Stomach (tissue), 9 donors: ENCODE data around the gene SPINK4. TPM values are rescaled to one million over a fixed set of nuclear protein-coding genes. Genes with fewer than 3 reads are reported as not detected.

Experiments
- DNase-seq, 2 donors: peaks; one replicate each; pipeline versions ENCODE4 v3.0.0 to v3.0.0-alpha.2; 2013 to 2019
- H3K27ac ChIP-seq, 5 donors: fragments of 200-600 bp in 4 of 5; sonication (generic) in 4 of 5; one replicate each; pipeline ENCODE4 v1.5.1; 2013 to 2019; ENCODE audit warnings: mild to moderate bottlenecking in 1 of 5, moderate library complexity in 1 of 5
- H3K27me3 ChIP-seq, 3 donors: fragments of 200-600 bp; sonication (generic); one replicate each; pipeline ENCODE4 v1.5.1; 2017 to 2019; ENCODE audit warnings: mixed run types in 1 of 3
- H3K36me3 ChIP-seq, 4 donors: fragments of 200-600 bp; sonication (generic); 1 replicate in 3 of 4; 2 replicates in 1 of 4; pipeline ENCODE4 v1.5.1; 2016 to 2019
- H3K4me1 ChIP-seq, 4 donors: fragments of 200-600 bp; sonication (generic); one replicate each; pipeline ENCODE4 v1.5.1; 2016 to 2019
- H3K4me3 ChIP-seq, 4 donors: fragments of 200-600 bp; sonication (generic) in 3 of 4; one replicate each; pipeline ENCODE4 v1.5.1; 2016 to 2019; ENCODE audit warnings: mild to moderate bottlenecking in 1 of 4
- H3K9me3 ChIP-seq, 4 donors: fragments of 200-600 bp; sonication (generic); one replicate each; pipeline ENCODE4 v1.5.1; 2016 to 2019
- CTCF ChIP-seq, 7 experiments: fragments of 450-650 bp in 4 of 7; fragments of 200-600 bp in 3 of 7; sonication (generic) in 3 of 7; IDR thresholded peaks; one replicate each; pipeline ENCODE4 v1.5.1; 2016 to 2019; ENCODE audit warnings: antibody characterized with exemption in 7 of 7, control low read depth in 2 of 7, mild to moderate bottlenecking in 1 of 7
- EP300 ChIP-seq: sonication (generic); formaldehyde crosslinking; IDR thresholded peaks from one replicate; pipeline ENCODE4 v1.6.1; 2017; ENCODE audit warnings: antibody characterized with exemption
- POLR2A ChIP-seq, 4 donors: fragments of 450-650 bp; IDR thresholded peaks; one replicate each; pipeline ENCODE4 v1.6.1; 2016; ENCODE audit warnings: antibody characterized with exemption in 4 of 4, control low read depth in 2 of 4, mild to moderate bottlenecking in 1 of 4, moderate library complexity in 1 of 4
- POLR2AphosphoS5 ChIP-seq, 3 donors: sonication (generic); formaldehyde crosslinking; IDR thresholded peaks; one replicate each; pipeline ENCODE4 v1.6.1; 2016; ENCODE audit warnings: antibody characterized with exemption in 3 of 3
- WGBS, 5 donors: extraction: QIAGEN DNeasy Blood & Tissue Kit in 3 of 5; methylation state at CpG; one replicate each; pipeline versions ENCODE4 v1.1.5 to v1.1.7; 2013 to 2018; 5-methylcytosine and 5-hydroxymethylcytosine counted together
- intact Hi-C: fragments of 100-400 bp; cut with DNase I; formaldehyde crosslinking; loops from one replicate; pipeline ENCODE4 v1.15.1; 2023; ENCODE audit warnings: low total_unique reads
- polyA plus RNA-seq, 3 donors: library from polyadenylated mRNA; stranded (reverse); fragments of 200-250 nt; gene quantifications; one replicate each; pipeline ENCODE4 v1.2.3, GENCODE V29; 2013
- total RNA-seq, 5 donors: library from RNA; depleted of rRNA; stranded (reverse); fragments of >200 nt; gene quantifications; one replicate each; pipeline versions ENCODE4 v1.1.0 to v1.2.3, GENCODE V29; 2014 to 2016
- donor health status: healthy with polysubstance abuse.
- donor health status: Bipolar disorder and iron deficiency.
- donor health status: healthy.

The SPINK4 gene
- total and polyA plus RNA-seq, 8 donors = 2.1 to 29.5 (median 19.1) TPM; not detected in 5

GRCh38 chr9:33290247-33291030, 50.5 kb downstream of the SPINK4 start, which contains the start of gene NFX1:
TSS of gene NFX1 (plus strand) at chr9:33290516. CDS start at chr9:33290573, 57 bp downstream.
- peaks cover 27 to 75% (median 62%) of the 10 kb centered on the region in 4 donors for H3K4me1 ChIP-seq
- TF ChIP-seq EP300 (peak; percentile 3), POLR2A (IDR thresholded peaks at IDR 0.05) (peak in 2 of 4 donors; percentile 91 to 95), POLR2AphosphoS5 (IDR thresholded peaks at IDR 0.05) (peak; percentile 98 to 100 (median 99)), CTCF (IDR thresholded peaks at IDR 0.05) (peak in 1 of 7 experiments; percentile 9)
- intact Hi-C loops = no loop called here

GRCh38 chr9:33291031-33291397, 51.0 kb downstream of the SPINK4 start:
- Histone ChIP-seq H3K36me3 (peaks cover 6 to 42% (median 34%) of the 10 kb centered on the region in 4 donors), H3K27me3 (no peaks in the 10 kb centered on the region), H3K27ac (peak overlapping the region; percentile 93 to 99 (median 98)), H3K4me3 (peak overlapping the region; percentile 61 to 84 (median 76)), H3K4me1 (peaks cover 32 to 81% (median 66%) of the 10 kb centered on the region in 4 donors), H3K9me3 (no peaks in the 10 kb centered on the region)
- DNase-seq = no peak
- no peak for TF ChIP-seq POLR2AphosphoS5 (IDR thresholded peaks at IDR 0.05)
- no peak for TF ChIP-seq EP300
- no peak for TF ChIP-seq POLR2A (IDR thresholded peaks at IDR 0.05)
- TF ChIP-seq CTCF (IDR thresholded peaks at IDR 0.05) = no peak
- WGBS, 5 donors = 7 to 17% (median 12%) methylated on average over 7 of the region's 7 CpGs
- intact Hi-C loops = no loop called here

More at GRCh38 chr9:33290247-33291030, 50.5 kb downstream of the SPINK4 start, which contains the start of gene NFX1:
- Histone ChIP-seq H3K36me3 (peaks cover 6 to 41% (median 33%) of the 10 kb centered on the region in 4 donors), H3K27ac (peak within 1 kb of the TSS; percentile 93 to 99 (median 98)), H3K27me3 (no peaks in the 10 kb centered on the region), H3K4me3 (peak within 1 kb of the TSS; percentile 61 to 84 (median 76)), H3K9me3 (no peaks in the 10 kb centered on the region)
- WGBS, 5 donors = 0% methylated on average over 27 to 63 of the region's 63 CpGs
- DNase-seq = peak; percentile 99 to 100

- H3K36me3 ChIP-seq = peaks cover 6 to 50% (median 43%) of the 10 kb centered on the region in 4 donors
- peaks cover 41 to 84% (median 72%) of the 10 kb centered on the region in 4 donors for H3K4me1 ChIP-seq
- H3K9me3 ChIP-seq = no peaks in the 10 kb centered on the region
- no peak for DNase-seq
- 73 to 85% (median 81%) methylated on average over 5 of the region's 5 CpGs for WGBS, 5 donors
- H3K27ac ChIP-seq = peak overlapping the region in 4 of 5 donors; percentile 94 to 99 (median 98)
- H3K27me3 ChIP-seq = no peaks in the 10 kb centered on the region
- H3K4me3 ChIP-seq = peak overlapping the region in 2 of 4 donors; percentile 68 to 84
- TF ChIP-seq POLR2A (IDR thresholded peaks at IDR 0.05) (no peak), POLR2AphosphoS5 (IDR thresholded peaks at IDR 0.05) (no peak), EP300 (no peak), CTCF (IDR thresholded peaks at IDR 0.05) (no peak)
- intact Hi-C loops = no loop called here
Measured at GRCh38 chr9:33291901-33292300, 51.9 kb downstream of the SPINK4 start.

- 54 to 72% (median 62%) methylated on average over 2 of the region's 2 CpGs for whole genome bisulfite sequencing, 5 donors
- Histone ChIP-seq H3K36me3 (peaks cover 18 to 69% (median 60%) of the 10 kb centered on the region in 4 donors), H3K4me1 (peaks cover 55 to 88% (median 82%) of the 10 kb centered on the region in 4 donors)
Measured at GRCh38 chr9:33293782-33294181, 53.8 kb downstream of the SPINK4 start.

More at GRCh38 chr9:33293782-33294181, 53.8 kb downstream of the SPINK4 start:
- TF ChIP-seq CTCF (IDR thresholded peaks at IDR 0.05) (no peak), POLR2A (IDR thresholded peaks at IDR 0.05) (no peak), EP300 (no peak), POLR2AphosphoS5 (IDR thresholded peaks at IDR 0.05) (no peak)
- Histone ChIP-seq H3K4me3 (no peak overlapping the region), H3K9me3 (no peaks in the 10 kb centered on the region), H3K27ac (peak overlapping the region in 2 of 5 donors; percentile 98 to 99), H3K27me3 (no peaks in the 10 kb centered on the region)
- intact Hi-C loops = no loop called here
- DNase-seq = no peak
